ENCODE results near the gene MAPK8IP1.

The MAPK8IP1 gene

GRCh38 chr11:45860764-45861510 is 24.5 kb upstream of the MAPK8IP1 start:
- DNase-seq = no peak

GRCh38 chr11:45864041-45864440 is 21.4 kb upstream of the MAPK8IP1 start:
- DNase-seq = no peak

GRCh38 chr11:45869551-45869950 is 15.9 kb upstream of the MAPK8IP1 start:
- no peak for DNase-seq

- no peak for DNase-seq
Observed at GRCh38 chr11:45870706-45871105, 14.7 kb upstream of the MAPK8IP1 start.

- DNase-seq = no peak
Observed at GRCh38 chr11:45871638-45872037, 13.8 kb upstream of the MAPK8IP1 start.

- DNase-seq = peak; percentile 80
Observed at GRCh38 chr11:45872651-45873356, 12.6 kb upstream of the MAPK8IP1 start.

GRCh38 chr11:45876401-45876800 is 9.1 kb upstream of the MAPK8IP1 start:
- no peak for DNase-seq

GRCh38 chr11:45877221-45877620 is 8.2 kb upstream of the MAPK8IP1 start:
- DNase-seq = no peak

GRCh38 chr11:45877845-45878244 is 7.6 kb upstream of the MAPK8IP1 start:
- DNase-seq = no peak

- no peak for DNase-seq
Observed at GRCh38 chr11:45879803-45880686, 5.4 kb upstream of the MAPK8IP1 start.

- DNase-seq = no peak
Observed at GRCh38 chr11:45880772-45881570, 4.5 kb upstream of the MAPK8IP1 start.

- DNase-seq = no peak
Observed at GRCh38 chr11:45881708-45882368, 3.6 kb upstream of the MAPK8IP1 start.

- DNase-seq = no peak
Observed at GRCh38 chr11:45884596-45885185, 760 bp upstream of the MAPK8IP1 start.

- DNase-seq = peak; percentile 61
Observed at GRCh38 chr11:45885921-45886721, 670 bp downstream of the MAPK8IP1 start.

GRCh38 chr11:45886816-45887520 is 1.5 kb downstream of the MAPK8IP1 start:
- no peak for DNase-seq

- no peak for DNase-seq
Observed at GRCh38 chr11:45887587-45887986, 2.1 kb downstream of the MAPK8IP1 start.

- DNase-seq = no peak
Observed at GRCh38 chr11:45889555-45889954, 4.1 kb downstream of the MAPK8IP1 start.

GRCh38 chr11:45889966-45890365 is 4.5 kb downstream of the MAPK8IP1 start:
- DNase-seq = no peak

- DNase-seq = no peak
Observed at GRCh38 chr11:45890886-45891550, 5.6 kb downstream of the MAPK8IP1 start.

Data from retina (tissue), 1 donor.